Stimulated activated CD4-positive, alpha-beta T cell treated with anti-CD3 and anti-CD28 coated beads, TNF-alpha, amount 100 ng/mL, for 24 hours (primary cell): ENCODE results near the gene KPNA1.

Source experiments
- DNase-seq, 3 experiments: peaks; one replicate each; pipeline ENCODE4 v3.0.0-alpha.2; 2020; ENCODE audit warnings: low read depth in 3 of 3

The KPNA1 gene

GRCh38 chr3:122383771-122384697 is 130.7 kb downstream of the KPNA1 start, which contains the start of gene FAM162A:
FAM162A (plus strand) TSS chr3:122384182; CDS start chr3:122384266, 84 bp downstream.
- DNase-seq, result peak; percentile 82 to 93 (median 83)

DNA sequence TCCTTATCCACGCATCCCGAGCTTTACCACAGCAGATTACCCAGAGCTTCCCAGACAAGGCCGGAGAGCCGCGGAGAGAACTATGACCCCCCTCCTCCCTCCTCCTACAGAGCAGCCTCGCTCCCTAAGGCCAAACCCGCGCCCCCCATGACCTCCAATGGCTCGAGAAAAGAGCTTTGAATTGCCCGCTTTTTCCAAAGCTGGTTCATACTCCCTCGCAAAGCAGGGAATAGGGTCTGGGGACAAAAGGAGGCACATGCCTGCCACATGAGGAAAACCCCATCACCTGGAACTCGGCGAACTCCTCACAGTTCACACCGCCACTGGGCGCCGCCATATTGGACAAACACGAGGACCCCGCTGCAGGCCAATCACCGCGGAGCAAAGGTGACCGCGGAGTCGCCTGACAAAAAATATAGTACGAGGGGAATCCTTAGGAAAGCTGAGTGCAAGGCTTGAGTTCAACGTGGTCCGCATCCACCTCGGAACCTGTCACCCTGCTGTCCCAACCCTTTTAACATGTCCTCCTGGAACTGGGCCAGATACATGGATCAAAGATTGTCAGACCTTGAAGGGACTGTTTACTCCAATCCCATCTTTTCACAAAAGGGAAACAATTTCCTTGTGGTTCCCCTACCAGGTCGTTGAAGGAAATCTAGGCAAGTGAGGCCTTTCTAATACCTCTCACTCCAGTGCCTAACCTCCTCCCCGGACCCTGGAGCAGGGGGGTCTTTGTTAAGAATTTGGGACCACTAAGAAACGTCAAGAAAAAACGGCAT is 131.7 kb downstream of the KPNA1 start, which contains the start of gene MIX23:
MIX23 (minus strand) TSS at position 344 of the 779 bp plus-strand sequence; CDS start at position 337, 7 bp downstream.
- DNase-seq, result peak; percentile 73 to 87 (median 79)

DNA sequence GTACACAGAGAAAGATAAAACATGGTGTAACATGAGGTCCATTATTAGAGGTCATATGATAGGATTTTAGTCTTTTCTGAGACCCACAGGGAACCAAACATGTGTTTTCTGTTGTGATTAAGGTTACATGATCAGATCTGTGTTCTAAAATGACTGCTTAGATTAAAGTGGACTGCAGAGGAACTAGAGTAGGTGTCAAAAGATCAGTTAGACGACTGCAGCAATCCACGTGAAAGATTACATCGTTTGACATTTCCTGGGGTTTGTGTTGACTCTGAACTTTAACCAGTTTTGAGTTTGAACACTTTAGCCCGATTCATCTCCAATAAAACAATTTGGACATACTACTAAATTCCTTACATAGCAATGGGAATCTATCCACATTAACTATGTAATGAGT is 136.8 kb downstream of the KPNA1 start:
- DNase-seq, result no peak

DNA sequence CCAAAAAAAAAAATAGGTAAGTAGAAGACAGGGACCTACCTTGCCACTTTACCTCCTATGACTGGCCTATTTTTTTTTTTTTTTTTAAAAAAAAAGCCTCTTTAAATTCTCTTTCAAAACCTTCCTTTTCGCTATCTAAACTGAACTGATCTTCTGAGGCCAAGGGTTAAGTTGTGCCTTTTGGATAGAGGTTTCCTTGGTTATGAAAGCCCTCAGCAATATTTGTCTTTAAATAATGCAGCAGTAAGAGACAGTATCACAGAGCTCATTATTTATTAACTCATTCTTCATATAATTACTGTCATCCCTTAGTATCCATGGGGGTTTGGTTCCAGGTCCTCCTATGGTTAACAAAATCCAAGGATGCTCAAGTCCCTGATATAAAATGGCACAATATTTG is 140.7 kb downstream of the KPNA1 start:
- DNase-seq, result no peak
